Esophagus muscularis mucosa (tissue), 4 donors: ENCODE measurements around the gene HTR2B. TPM values are rescaled to one million over a fixed set of nuclear protein-coding genes. Genes with fewer than 3 reads are reported as not detected.
"Not testable (repeated sequence)": the region's sequence is repeated elsewhere in the genome, so short reads cannot be mapped to it uniquely, and the experiment has no call there.

Experiments
- DNase-seq: peaks from one replicate; pipeline ENCODE4 v3.0.0-alpha.2; 2017; ENCODE audit errors: extremely low spot score
- H3K27ac ChIP-seq, 4 donors: fragments of 200-600 bp; sonication (generic); replicated peaks in 1 of 4; 1 replicate in 3 of 4; 2 replicates in 1 of 4; pipeline ENCODE4 v1.5.1; 2016 to 2019; ENCODE audit warnings: mild to moderate bottlenecking in 1 of 4
- H3K27me3 ChIP-seq, 4 donors: fragments of 200-600 bp; sonication (generic); one replicate each; pipeline versions ENCODE4 v1.5.1 to v1.6.0; 2016 to 2019
- H3K36me3 ChIP-seq, 4 donors: fragments of 200-600 bp; sonication (generic); one replicate each; pipeline ENCODE4 v1.5.1; 2016 to 2019
- H3K4me1 ChIP-seq, 4 donors: fragments of 200-600 bp; sonication (generic); one replicate each; pipeline ENCODE4 v1.5.1; 2016 to 2019
- H3K4me3 ChIP-seq, 4 donors: fragments of 200-600 bp; sonication (generic); 1 replicate in 2 of 4; 2 replicates in 2 of 4; pipeline ENCODE4 v1.5.1; 2016 to 2019; ENCODE audit warnings: mild to moderate bottlenecking in 4 of 4, moderate library complexity in 1 of 4
- H3K9me3 ChIP-seq, 4 donors: fragments of 200-600 bp; sonication (generic); 1 replicate in 3 of 4; 2 replicates in 1 of 4; pipeline ENCODE4 v1.5.1; 2016 to 2019
- CTCF ChIP-seq, 3 experiments: fragments of 200-600 bp in 2 of 3; fragments of 450-650 bp in 1 of 3; sonication (generic) in 2 of 3; IDR thresholded peaks; one replicate each; pipeline ENCODE4 v1.5.1; 2017 to 2019; ENCODE audit warnings: antibody characterized with exemption in 3 of 3, mild to moderate bottlenecking in 2 of 3, moderate library complexity in 1 of 3
- EP300 ChIP-seq: sonication (generic); formaldehyde crosslinking; IDR thresholded peaks from one replicate; pipeline ENCODE4 v1.6.1; 2017; ENCODE audit warnings: antibody characterized with exemption
- POLR2A ChIP-seq: fragments of 450-650 bp; IDR thresholded peaks from one replicate; pipeline ENCODE4 v1.6.1; 2017; ENCODE audit warnings: antibody characterized with exemption, moderate library complexity, mild to moderate bottlenecking, low read depth
- POLR2AphosphoS5 ChIP-seq, 2 donors: sonication (generic); formaldehyde crosslinking; IDR thresholded peaks; one replicate each; pipeline ENCODE4 v1.6.1; 2017; ENCODE audit warnings: antibody characterized with exemption in 2 of 2
- WGBS: methylation state at CpG from one replicate; pipeline ENCODE4 v1.1.5; 2018; 5-methylcytosine and 5-hydroxymethylcytosine counted together
- intact Hi-C: fragments of 100-400 bp; cut with DNase I; formaldehyde crosslinking; loops from one replicate; pipeline ENCODE4 v1.15.1; 2023
- total RNA-seq, 4 donors: library from RNA; depleted of rRNA; stranded (reverse); fragments of >200 nt; gene quantifications; one replicate each; pipeline versions ENCODE4 v1.1.0 to v1.2.1, GENCODE V29; 2016

HTR2B gene
- total RNA-seq, 4 donors from 2014 or later = 12.1 to 46.4 (median 14.9) TPM

GRCh38 chr2:231152800-231153557 lies 28.1 kb upstream of the HTR2B start:
- H3K27ac ChIP-seq = no peak overlapping the region
- DNase-seq = no peak

GRCh38 chr2:231146665-231147064 lies 21.8 kb upstream of the HTR2B start:
- Histone ChIP-seq H3K4me1 (peaks cover 0 to 22% (median 16%) of the 10 kb centered on the region in 4 donors), H3K4me3 (no peak overlapping the region), H3K27ac (no peak overlapping the region), H3K9me3 (no peaks in the 10 kb centered on the region), H3K36me3 (peaks cover 0 to 42% (median 13%) of the 10 kb centered on the region in 4 donors), H3K27me3 (no peaks in the 10 kb centered on the region)
- WGBS = 71% methylated on average over 2 of the region's 2 CpGs
- intact Hi-C loops = no loop called here
- DNase-seq = no peak
- TF ChIP-seq EP300 (no peak), POLR2AphosphoS5 (IDR thresholded peaks at IDR 0.05) (no peak), CTCF (IDR thresholded peaks at IDR 0.05) (no peak), POLR2A (no peak)

More at GRCh38 chr2:231152800-231153557, 28.1 kb upstream of the HTR2B start:
- H3K4me1 ChIP-seq = peaks cover 0 to 4% (median 4%) of the 10 kb centered on the region in 4 donors
- intact Hi-C loops = no loop called here
- 88% methylated on average over 8 of the region's 8 CpGs for WGBS
- no peaks in the 10 kb centered on the region for H3K9me3 ChIP-seq
- no peak overlapping the region for H3K4me3 ChIP-seq
- no peaks in the 10 kb centered on the region for H3K27me3 ChIP-seq
- no peak for TF ChIP-seq POLR2A
- TF ChIP-seq CTCF (IDR thresholded peaks at IDR 0.05) = no peak
- no peak for TF ChIP-seq EP300
- TF ChIP-seq POLR2AphosphoS5 (IDR thresholded peaks at IDR 0.05) = no peak
- peaks cover 0 to 61% (median 20%) of the 10 kb centered on the region in 4 donors for H3K36me3 ChIP-seq

GRCh38 chr2:231144896-231145295 lies 20.1 kb upstream of the HTR2B start:
- Histone ChIP-seq H3K9me3 (no peaks in the 10 kb centered on the region), H3K27ac (no peak overlapping the region), H3K27me3 (no peaks in the 10 kb centered on the region), H3K4me1 (peaks cover 0 to 22% (median 16%) of the 10 kb centered on the region in 4 donors), H3K4me3 (no peak overlapping the region), H3K36me3 (peaks cover 0 to 47% (median 19%) of the 10 kb centered on the region in 4 donors)
- no peak for DNase-seq
- intact Hi-C loops = no loop called here
- WGBS = 98% methylated on average over 6 of the region's 6 CpGs
- no peak for TF ChIP-seq CTCF (IDR thresholded peaks at IDR 0.05)
- TF ChIP-seq EP300 = no peak
- TF ChIP-seq POLR2AphosphoS5 (IDR thresholded peaks at IDR 0.05) = no peak
- TF ChIP-seq POLR2A = no peak

- over 99% methylated on average over 8 of the region's 8 CpGs for WGBS
These were observed 16.0 kb upstream of the HTR2B start for GRCh38 chr2:231140808-231141207.

GRCh38 chr2:231139796-231140195 lies 15.0 kb upstream of the HTR2B start:
- Histone ChIP-seq H3K4me1 (peaks cover 0 to 4% (median 0%) of the 10 kb centered on the region in 4 donors), H3K27ac (no peak overlapping the region), H3K4me3 (no peak overlapping the region), H3K27me3 (no peaks in the 10 kb centered on the region), H3K36me3 (peaks cover 0 to 13% (median 10%) of the 10 kb centered on the region in 4 donors), H3K9me3 (no peaks in the 10 kb centered on the region)
- intact Hi-C loops = no loop called here
- TF ChIP-seq EP300 (no peak), POLR2A (no peak), CTCF (IDR thresholded peaks at IDR 0.05) (no peak), POLR2AphosphoS5 (IDR thresholded peaks at IDR 0.05) (no peak)
- DNase-seq = no peak

More at GRCh38 chr2:231140808-231141207, 16.0 kb upstream of the HTR2B start:
- peaks cover 0 to 13% (median 10%) of the 10 kb centered on the region in 4 donors for H3K36me3 ChIP-seq
- H3K27ac ChIP-seq, H3K9me3 ChIP-seq, H3K4me1 ChIP-seq, DNase-seq, intact Hi-C loops, H3K4me3 ChIP-seq, H3K27me3 ChIP-seq: not testable (repeated sequence)
